T-helper 1 cell (primary cell): ENCODE data around the gene PHYKPL.

Experiments
- DNase-seq, 5 donors: peaks; one replicate each; pipeline ENCODE4 v3.0.0-alpha.2; 2012 to 2020

Gene PHYKPL

GRCh38 chr5:178180141-178180863 is 52.3 kb downstream of the PHYKPL start:
- no peak for DNase-seq

- no peak for DNase-seq
Measured at GRCh38 chr5:178177569-178177968, 55.0 kb downstream of the PHYKPL start.

- DNase-seq: no peak
Measured at GRCh38 chr5:178176791-178177190, 55.8 kb downstream of the PHYKPL start.

GRCh38 chr5:178174456-178174855 is 58.1 kb downstream of the PHYKPL start:
- no peak for DNase-seq

- no peak for DNase-seq
Measured at GRCh38 chr5:178170455-178170854, 62.1 kb downstream of the PHYKPL start.

DNA sequence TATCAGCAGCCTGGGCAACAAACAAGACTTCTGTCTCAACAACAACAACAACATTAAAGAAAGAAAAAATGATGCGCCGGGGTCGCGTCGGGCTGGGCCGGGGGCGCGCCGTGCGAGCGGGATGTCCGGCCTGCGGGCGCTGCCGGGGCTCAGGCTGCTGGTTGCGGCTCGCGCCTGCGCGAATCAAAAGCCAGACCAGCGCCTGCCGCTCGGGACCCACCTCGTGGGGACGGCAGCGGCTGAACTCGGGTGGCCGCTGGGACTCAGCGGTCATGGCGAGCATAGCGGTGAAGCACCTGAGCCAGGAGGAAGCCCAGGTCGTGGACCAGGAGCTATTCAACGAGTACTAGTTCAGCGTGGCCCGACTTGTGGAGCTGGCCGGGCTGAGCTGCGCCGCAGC is 67.0 kb downstream of the PHYKPL start:
- DNase-seq: no peak

GRCh38 chr5:178163772-178164735 is 68.5 kb downstream of the PHYKPL start:
- DNase-seq: peak; percentile 75 to 91 (median 82)

GRCh38 chr5:178162481-178162880 is 70.1 kb downstream of the PHYKPL start:
- DNase-seq: no peak

GRCh38 chr5:178160176-178160575 is 72.4 kb downstream of the PHYKPL start:
- no peak for DNase-seq
